K562 (cell line): Measurements from ENCODE around the gene EVPL. TPM values are rescaled to one million over a fixed set of nuclear protein-coding genes. Genes with fewer than 3 reads are reported as not detected.

Experiments used
- FOSL1 ChIP-seq: fragments of 200-800 bp; sonication (Bioruptor generic); conservative IDR thresholded peaks from 2 replicates; pipeline ENCODE4 v1.6.1; 2016; ENCODE audit warnings: missing genetic modification characterization, missing compliant biosample characterization
- MIER1 ChIP-seq: fragments of 450-650 bp; IDR thresholded peaks from 2 replicates; pipeline ENCODE4 v1.6.1; 2016; ENCODE audit warnings: antibody characterized with exemption, mild to moderate bottlenecking, low read depth
- RAD21 ChIP-seq, 2 experiments: fragments of 250-450 bp in 1 of 2; fragments of 450-650 bp in 1 of 2; sonication (Bioruptor Pico) in 1 of 2; formaldehyde crosslinking in 1 of 2; IDR thresholded peaks in 1 of 2; conservative IDR thresholded peaks in 1 of 2; 2 replicates each; pipeline versions ENCODE4 v1.4.0 to v1.8.0; 2020 to 2022; ENCODE audit warnings: mild to moderate bottlenecking in 2 of 2, moderate library complexity in 1 of 2
- RBM25 ChIP-seq: fragments of 200-400 bp; formaldehyde crosslinking; IDR thresholded peaks from 2 replicates; pipeline ENCODE4 v1.6.1; 2018; ENCODE audit warnings: low read length, low read depth, moderate library complexity; ENCODE audit not compliant: severe bottlenecking
- SRSF7 ChIP-seq: fragments of 200-400 bp; formaldehyde crosslinking; optimal IDR thresholded peaks from 2 replicates; pipeline ENCODE3; 2017; ENCODE audit warnings: mild to moderate bottlenecking, low read depth, low read length
- STAT6 ChIP-seq: sonication (generic); formaldehyde crosslinking; IDR thresholded peaks from 2 replicates; pipeline ENCODE4 v1.8.1; 2023; ENCODE audit warnings: mild to moderate bottlenecking, missing genetic modification reagents
- YY1 ChIP-seq, 3 experiments: IDR thresholded peaks; 2 replicates each; pipeline ENCODE4 v1.6.1; 2011; ENCODE audit warnings: low read length in 2 of 3, mild to moderate bottlenecking in 2 of 3, moderate library complexity in 2 of 3, borderline replicate concordance in 1 of 3, control low read depth in 1 of 3, low read depth in 1 of 3; ENCODE audit not compliant: insufficient read depth in 3 of 3, insufficient replicate concordance in 2 of 3, control insufficient read depth in 1 of 3, insufficient read length in 1 of 3; ENCODE audit errors: extremely low read depth in 1 of 3
- ZBTB9 ChIP-seq: fragments of 450-650 bp; formaldehyde crosslinking; IDR thresholded peaks from 2 replicates; pipeline ENCODE4 v1.4.0; 2020; ENCODE audit warnings: mild to moderate bottlenecking, moderate library complexity
- ZMIZ1 ChIP-seq, 2 experiments: fragments of 150-350 bp in 1 of 2; IDR thresholded peaks; 2 replicates each; pipeline ENCODE4 v1.6.1; 2012 to 2016; ENCODE audit warnings: low read depth in 2 of 2, low read length in 2 of 2, mild to moderate bottlenecking in 1 of 2, moderate library complexity in 1 of 2
- polyA plus RNA-seq, 8 experiments: library from polyadenylated mRNA; depleted of rRNA in 4 of 8; stranded (reverse) in 5 of 8; unstranded in 3 of 8; fragments of >200 nt; fragmentation: Nextera tagmentation in 2 of 8; fragmentation: Illumina TruSeq in 1 of 8; extraction: Ambion mirVana in 2 of 8; extraction: Trizol in 1 of 8; gene quantifications; 2 replicates each; pipeline versions ENCODE4 v1.2.1 to v1.2.3, GENCODE V29; 2011 to 2014; ENCODE audit warnings: inconsistent platforms in 1 of 8, missing spikeins in 1 of 8
- total RNA-seq, 7 experiments: library from RNA; depleted of rRNA in 6 of 7; stranded (reverse); fragments of >200 nt in 6 of 7; fragmentation: Illumina TruSeq in 2 of 7; extraction: Trizol in 2 of 7; gene quantifications; 2 replicates each; pipeline versions ENCODE4 v1.2.1 to v1.2.3, GENCODE V29; 2011 to 2021; ENCODE audit warnings: low replicate concordance in 1 of 7
- TF ChIP-seq, protein P1 (sequence below): sonication (generic); formaldehyde crosslinking; IDR thresholded peaks from 2 replicates; pipeline ENCODE4 v1.8.0; 2022; ENCODE audit warnings: missing genetic modification reagents, mild to moderate bottlenecking, moderate library complexity, borderline replicate concordance
- TF ChIP-seq, protein P2 (sequence below): IDR thresholded peaks from 3 replicates; pipeline ENCODE4 v1.6.1; 2011; ENCODE audit warnings: borderline replicate concordance, mild to moderate bottlenecking, moderate library complexity; ENCODE audit not compliant: insufficient read length; ENCODE audit errors: extremely low read depth

EVPL gene
- total and polyA plus RNA-seq, 9 of the 15 experiments (the other 6 are each of a cell fraction or from before 2014, with no cell fraction given) = 0.08 to 0.18 (median 0.16) TPM; not detected in 5

DNA sequence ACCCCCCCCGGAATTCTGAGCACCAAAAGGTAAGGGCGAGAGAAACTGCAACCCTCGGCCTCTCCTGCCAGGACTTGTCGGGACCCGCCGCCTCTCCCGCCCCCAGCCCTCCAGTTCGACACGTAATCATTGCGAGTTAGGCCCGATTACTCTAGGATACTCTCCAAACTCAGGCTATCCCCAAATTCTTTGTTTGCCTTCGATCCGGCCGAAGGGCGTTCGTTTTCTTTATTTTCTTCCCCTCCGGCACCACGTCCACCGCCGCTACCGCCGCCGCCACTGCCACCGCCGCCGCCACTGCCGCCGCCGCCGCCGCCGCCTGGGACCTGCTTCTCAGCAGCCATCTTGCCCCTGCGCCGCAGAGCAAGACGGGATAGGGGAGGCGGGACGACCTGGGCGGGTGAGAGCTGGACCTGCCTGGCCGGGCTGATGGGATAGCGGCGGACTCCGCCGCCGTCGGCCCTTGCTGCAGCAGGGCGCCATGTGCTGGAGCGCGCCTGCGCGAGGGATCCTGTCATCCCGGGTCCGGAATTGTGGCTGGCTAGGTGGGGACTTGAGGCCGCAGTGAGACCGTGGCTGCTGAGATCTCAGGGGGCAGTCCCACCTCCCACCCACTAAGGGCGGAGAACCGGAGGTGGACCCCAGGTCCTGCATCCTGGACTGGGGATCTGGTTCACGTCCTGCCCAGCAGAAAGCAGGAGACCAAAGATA is 45.2 kb upstream of the EVPL start, which contains the start of gene SRP68 (continued):
- TF ChIP-seq STAT6 = peak; percentile 60; the same call in 1 of the 2 replicates
- TF ChIP-seq, protein P1, sequence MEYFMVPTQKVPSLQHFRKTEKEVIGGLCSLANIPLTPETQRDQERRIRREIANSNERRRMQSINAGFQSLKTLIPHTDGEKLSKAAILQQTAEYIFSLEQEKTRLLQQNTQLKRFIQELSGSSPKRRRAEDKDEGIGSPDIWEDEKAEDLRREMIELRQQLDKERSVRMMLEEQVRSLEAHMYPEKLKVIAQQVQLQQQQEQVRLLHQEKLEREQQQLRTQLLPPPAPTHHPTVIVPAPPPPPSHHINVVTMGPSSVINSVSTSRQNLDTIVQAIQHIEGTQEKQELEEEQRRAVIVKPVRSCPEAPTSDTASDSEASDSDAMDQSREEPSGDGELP (CRISPR knock-in tag) = peak; percentile 86; the same call in 1 of the 2 replicates
- no peak for TF ChIP-seq SRSF7
- peak; percentile 73 to 96 (median 95) for TF ChIP-seq YY1 (IDR thresholded peaks at IDR 0.05; ENCODE audit: borderline replicate concordance in 1 of 3, control insufficient read depth in 1 of 3, extremely low read depth in 1 of 3, insufficient read depth in 3 of 3, insufficient read length in 1 of 3, insufficient replicate concordance in 2 of 3, low read depth in 1 of 3, low read length in 2 of 3)
- TF ChIP-seq FOSL1 = 0 out of 2 replicates have a peak, but pooled peaks have one; percentile 21
- no peak for TF ChIP-seq MIER1
- 0 out of 2 replicates have a peak, but pooled peaks have one; percentile 22 for TF ChIP-seq ZBTB9 (CRISPR knock-in tag)
- no peak for TF ChIP-seq RBM25
- no peak; a peak in 1 of 4 replicates for TF ChIP-seq RAD21 (CRISPR knock-in tag; conservative IDR thresholded peaks at IDR 0.05 in 1 of 2, IDR thresholded peaks at IDR 0.05 in 1 of 2)
- peak in 1 of 2 experiments; percentile 53; a peak in 2 of 4 replicates for TF ChIP-seq ZMIZ1 (IDR thresholded peaks at IDR 0.05; ENCODE audit: low read depth in 2 of 2, low read length in 2 of 2)
- TF ChIP-seq, protein P2, sequence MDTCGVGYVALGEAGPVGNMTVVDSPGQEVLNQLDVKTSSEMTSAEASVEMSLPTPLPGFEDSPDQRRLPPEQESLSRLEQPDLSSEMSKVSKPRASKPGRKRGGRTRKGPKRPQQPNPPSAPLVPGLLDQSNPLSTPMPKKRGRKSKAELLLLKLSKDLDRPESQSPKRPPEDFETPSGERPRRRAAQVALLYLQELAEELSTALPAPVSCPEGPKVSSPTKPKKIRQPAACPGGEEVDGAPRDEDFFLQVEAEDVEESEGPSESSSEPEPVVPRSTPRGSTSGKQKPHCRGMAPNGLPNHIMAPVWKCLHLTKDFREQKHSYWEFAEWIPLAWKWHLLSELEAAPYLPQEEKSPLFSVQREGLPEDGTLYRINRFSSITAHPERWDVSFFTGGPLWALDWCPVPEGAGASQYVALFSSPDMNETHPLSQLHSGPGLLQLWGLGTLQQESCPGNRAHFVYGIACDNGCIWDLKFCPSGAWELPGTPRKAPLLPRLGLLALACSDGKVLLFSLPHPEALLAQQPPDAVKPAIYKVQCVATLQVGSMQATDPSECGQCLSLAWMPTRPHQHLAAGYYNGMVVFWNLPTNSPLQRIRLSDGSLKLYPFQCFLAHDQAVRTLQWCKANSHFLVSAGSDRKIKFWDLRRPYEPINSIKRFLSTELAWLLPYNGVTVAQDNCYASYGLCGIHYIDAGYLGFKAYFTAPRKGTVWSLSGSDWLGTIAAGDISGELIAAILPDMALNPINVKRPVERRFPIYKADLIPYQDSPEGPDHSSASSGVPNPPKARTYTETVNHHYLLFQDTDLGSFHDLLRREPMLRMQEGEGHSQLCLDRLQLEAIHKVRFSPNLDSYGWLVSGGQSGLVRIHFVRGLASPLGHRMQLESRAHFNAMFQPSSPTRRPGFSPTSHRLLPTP = no peak
